Adipose tissue (tissue), 3 donors: ENCODE data around the gene EID2B. TPM values are rescaled to one million over a fixed set of nuclear protein-coding genes. Genes with fewer than 3 reads are reported as not detected.
A peak's percentile ranks its signal among the peaks of the same experiment; 100 is the strongest.

Experiments
- H3K27ac ChIP-seq: one replicate; pipeline ENCODE4 v1.5.1; 2013; ENCODE audit warnings: low read depth, low read length
- WGBS, 3 donors: extraction: QIAGEN DNeasy Blood & Tissue Kit; methylation state at CpG; one replicate each; pipeline ENCODE4 v1.1.7; 2013; 5-methylcytosine and 5-hydroxymethylcytosine counted together
- polyA plus RNA-seq, 3 donors: library from polyadenylated mRNA; stranded (reverse); fragments of 200-250 nt; gene quantifications; one replicate each; pipeline ENCODE4 v1.2.3, GENCODE V29; 2013
- donor health status: healthy with polysubstance abuse.
- donor health status: Bipolar disorder and iron deficiency.
- donor health status: healthy.

EID2B gene
- polyA plus RNA-seq, 3 donors: 0.98 to 3.5 (median 1.2) TPM

DNA sequence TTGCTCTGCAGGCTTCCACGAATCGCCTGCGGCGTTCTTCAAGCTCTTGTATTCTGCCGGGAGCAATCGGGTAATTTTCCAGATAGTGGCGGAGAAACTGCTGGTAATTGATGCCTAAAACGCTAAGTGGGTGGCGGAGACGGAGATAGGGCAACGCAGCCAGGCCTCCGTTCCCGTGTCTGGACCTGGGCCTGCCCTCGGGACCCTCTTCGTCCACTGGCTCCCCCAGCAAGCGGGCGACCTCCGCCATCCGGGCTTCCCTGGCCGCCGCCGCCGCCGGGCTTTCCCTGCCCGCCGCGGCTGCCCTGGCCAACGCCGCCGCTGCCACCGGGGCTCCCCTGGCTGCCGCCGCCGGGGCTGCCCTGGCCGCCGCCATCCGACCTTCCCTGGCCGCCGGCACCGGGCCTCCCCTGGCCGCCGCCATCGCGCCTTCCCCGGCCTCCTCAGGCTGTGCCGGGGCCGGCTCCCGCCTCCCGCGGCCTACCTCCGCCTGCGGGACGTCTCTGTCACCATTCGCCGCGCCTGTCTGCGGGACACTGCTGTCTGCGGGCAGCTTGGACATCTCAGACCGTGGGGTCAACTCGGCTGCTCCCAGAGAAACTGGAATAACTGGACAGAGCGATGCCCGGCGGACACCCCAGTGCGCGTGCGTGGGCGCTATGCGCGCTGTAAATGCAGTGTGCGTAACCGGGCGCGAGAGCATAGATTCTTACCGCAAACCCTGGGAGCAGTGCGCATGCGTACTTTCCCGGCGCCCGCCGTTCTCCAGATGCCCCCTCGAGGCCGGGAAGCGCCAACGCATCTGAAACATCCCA is 7.1 kb upstream of the EID2B start, which contains the start of gene EID2:
EID2 (minus strand) TSS at position 644 of the 815 bp plus-strand sequence; CDS start at position 562, 82 bp downstream.
- peak within 1 kb of the TSS; percentile 56 for H3K27ac ChIP-seq
- 0% methylated on average over 71 to 84 of the region's 84 CpGs for WGBS, 3 donors

DNA sequence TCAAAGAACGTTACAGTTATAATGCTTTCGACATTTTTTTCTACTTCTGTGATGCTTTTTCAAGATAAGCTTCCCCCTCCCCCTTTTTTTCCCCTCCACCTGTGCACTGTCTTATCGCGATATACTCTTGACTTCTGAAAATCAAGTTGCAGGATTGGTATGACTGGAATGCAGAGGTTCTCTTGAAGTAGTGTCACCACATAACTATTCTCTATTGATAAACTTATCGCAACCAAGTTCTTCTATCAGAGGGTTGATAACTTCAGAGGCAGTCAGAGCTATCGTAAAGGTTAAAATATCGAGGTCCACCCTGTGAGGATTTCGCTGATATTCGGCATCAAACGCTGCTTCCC is 6.5 kb upstream of the EID2B start:
- 2 to 4% (median 3%) methylated on average over 10 of the region's 10 CpGs for WGBS, 3 donors
- peak overlapping the region; percentile 56 for H3K27ac ChIP-seq

DNA sequence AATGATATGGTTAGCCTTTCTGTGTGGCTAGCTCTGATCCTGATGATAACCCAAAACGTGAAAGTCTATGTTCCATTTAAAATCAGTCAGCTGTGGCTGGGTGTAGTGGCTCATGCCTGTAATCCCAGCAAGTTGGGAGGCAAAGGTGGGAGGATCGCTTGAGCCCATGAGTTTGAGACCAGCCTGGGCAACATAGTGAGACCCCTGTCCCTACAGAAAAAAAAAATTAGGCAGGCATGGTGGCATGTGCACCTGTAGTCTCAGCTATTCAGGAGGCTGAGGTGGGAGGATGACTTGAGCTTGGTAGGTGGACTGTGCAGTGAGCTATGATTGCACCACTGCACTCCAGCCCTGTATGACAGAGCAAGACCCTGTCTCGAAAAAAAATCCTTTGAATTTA is 1.1 kb upstream of the EID2B start:
- 70 to 77% (median 76%) methylated on average over 3 of the region's 3 CpGs for WGBS, 3 donors
- H3K27ac ChIP-seq: no peak overlapping the region

DNA sequence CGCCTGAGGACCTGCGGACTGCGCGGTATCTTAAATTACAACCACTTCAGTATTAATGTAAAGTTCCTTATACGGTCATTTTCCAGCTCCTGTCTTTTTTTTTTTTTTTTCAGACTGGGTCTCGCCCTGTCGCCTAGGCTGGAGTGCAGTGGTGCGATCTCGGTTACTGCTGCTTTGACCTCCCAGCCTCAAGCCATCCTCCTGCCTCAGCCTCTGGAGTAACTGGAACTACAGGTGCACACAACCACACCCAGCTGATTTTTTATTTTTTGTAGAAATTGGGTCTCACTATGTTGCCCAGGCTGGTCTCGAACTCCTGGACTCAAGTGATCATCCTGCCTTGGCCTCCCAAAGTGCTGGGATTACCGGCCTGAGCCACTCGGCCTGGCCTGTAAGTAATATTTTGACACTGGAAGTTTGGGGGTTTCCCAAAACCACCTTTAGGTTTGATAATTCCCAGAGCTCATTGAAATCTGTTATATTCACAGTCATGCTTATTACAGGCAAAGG is 406 bp upstream of the EID2B start:
- WGBS, 3 donors: 18 to 22% (median 21%) methylated on average over 12 of the region's 12 CpGs
- no peak overlapping the region for H3K27ac ChIP-seq

DNA sequence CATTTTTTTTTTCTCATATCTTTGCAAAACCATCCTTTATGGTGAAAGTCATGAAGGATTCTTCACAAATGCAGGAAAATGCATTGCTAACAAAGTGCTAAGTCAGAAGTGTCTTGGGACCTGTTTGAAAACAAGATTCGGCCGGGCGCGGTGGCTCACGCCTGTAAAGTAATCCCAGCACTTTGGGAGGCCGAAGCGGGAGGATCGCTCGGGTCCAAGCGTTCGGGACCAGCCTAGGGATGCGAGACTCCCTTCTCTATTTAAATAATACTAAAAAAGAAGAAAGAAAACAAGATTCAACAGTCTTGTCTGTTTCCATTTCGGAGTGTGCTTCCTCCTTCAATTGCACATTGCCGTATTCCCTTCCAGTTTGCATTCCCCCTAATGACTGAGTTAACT is 819 bp downstream of the EID2B start:
- WGBS, 3 donors: 28 to 47% (median 31%) methylated on average over 14 of the region's 14 CpGs
- no peak overlapping the region for H3K27ac ChIP-seq

DNA sequence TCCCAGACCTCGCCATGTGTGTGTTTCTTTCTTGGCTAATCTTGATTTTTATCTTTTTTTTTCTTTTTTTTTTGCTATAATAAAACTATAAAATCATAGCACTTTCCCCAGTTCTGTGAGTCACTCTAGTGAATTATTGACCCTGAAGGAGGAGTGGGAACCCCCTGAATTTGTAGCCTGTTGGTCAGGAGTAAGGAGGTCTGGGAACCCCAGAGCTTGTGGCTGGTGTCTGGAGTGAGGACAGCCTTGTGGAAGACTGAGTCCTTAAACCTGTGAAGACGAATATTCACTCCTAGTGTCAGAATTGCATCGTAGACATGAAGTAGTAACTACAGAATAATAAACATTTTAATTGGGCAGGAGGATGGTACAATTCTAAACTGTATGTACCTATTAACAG is 7.4 kb downstream of the EID2B start:
- 91 to 96% (median 93%) methylated on average over 3 of the region's 3 CpGs for WGBS, 3 donors
- H3K27ac ChIP-seq: no peak overlapping the region

DNA sequence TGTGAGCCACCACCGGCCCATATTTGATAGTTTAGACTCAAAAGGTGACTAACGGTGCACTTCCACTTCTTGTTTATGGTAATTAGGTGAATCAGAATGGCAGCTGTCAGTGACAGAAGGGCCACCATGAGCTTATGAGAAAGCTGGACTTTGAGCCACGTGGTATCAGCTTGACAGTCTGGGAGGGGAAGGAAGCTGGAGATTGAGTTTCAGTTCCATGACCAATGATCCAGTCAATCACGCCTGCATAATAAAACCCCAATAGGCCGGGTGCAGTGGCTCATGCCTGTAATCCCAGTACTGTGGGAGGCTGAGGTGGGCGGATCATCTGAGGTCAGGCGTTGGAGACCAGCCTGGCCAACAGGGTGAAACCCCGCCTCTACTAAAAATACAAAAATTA is 8.2 kb downstream of the EID2B start:
- WGBS, 3 donors: 85 to 91% (median 88%) methylated on average over 8 of the region's 8 CpGs

DNA sequence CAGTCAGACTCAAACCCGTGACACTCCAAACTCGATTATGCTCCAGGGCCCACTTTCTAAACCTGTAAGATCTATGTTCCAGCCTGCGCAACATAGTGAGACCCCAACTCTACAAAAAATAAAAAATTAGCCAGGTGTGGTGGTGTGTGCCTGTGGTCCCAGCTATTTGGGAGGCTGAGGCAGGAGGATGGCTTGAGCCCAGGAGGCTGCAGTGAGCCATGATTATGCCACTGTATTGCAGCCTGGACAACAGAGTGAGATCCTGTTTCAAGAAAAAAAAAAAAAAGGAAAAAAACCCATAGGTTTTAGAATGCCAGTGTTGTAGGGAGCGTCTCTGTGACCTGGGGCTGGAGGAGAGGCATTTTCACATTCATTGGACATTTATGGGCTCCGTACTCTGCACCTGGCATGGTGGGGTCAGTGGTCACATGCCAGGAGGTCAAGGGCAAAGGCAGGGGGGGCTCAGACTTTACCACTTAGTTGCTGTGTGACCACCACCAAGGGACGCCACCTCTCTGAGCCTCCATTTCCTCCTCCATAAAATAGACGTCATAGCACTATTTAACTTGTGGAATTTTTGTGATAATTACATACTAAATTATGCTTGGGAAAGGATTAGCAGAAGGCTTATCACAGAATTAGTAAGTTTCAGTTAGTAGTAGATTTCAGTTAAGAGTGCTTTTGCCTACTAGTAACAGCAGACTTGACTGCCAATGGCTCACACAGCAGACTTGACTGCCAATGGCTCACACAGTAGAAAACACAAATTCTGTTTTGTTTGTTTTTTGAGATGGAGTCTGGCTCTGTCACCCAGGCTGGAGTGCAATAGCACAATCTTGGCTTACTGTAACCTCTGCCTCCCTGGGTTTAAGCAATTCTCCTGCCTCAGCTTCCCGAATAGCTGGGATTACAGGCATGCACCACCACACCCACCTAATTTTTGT is 11.8 kb downstream of the EID2B start:
- no peak overlapping the region for H3K27ac ChIP-seq
- 83 to 87% (median 85%) methylated on average over 8 of the region's 8 CpGs for WGBS, 3 donors

More for the DNA sequence above, 8.2 kb downstream of the EID2B start:
- H3K27ac ChIP-seq: no peak overlapping the region

DNA sequence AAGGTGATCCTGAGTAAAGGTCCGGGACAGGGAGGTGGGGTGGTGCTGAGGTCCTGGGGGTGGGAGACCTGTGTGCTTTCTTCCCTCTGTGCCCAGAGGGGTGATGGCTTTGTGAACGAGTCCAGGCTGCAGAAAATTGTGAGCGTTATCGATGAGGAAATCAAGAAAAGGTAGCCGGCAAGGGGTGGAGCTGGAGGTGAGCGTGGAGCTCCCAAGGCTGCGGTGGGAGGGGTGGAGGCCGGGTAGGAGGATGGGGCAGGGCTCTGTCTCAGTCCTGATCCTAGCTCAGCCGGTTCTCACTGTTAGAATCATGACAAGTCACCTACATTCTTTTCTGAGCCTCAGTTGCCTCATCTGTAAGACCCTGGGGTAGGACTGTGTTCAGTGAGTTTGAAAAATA is 13.7 kb downstream of the EID2B start:
- 57 to 75% (median 71%) methylated on average over 9 of the region's 9 CpGs for WGBS, 3 donors

DNA sequence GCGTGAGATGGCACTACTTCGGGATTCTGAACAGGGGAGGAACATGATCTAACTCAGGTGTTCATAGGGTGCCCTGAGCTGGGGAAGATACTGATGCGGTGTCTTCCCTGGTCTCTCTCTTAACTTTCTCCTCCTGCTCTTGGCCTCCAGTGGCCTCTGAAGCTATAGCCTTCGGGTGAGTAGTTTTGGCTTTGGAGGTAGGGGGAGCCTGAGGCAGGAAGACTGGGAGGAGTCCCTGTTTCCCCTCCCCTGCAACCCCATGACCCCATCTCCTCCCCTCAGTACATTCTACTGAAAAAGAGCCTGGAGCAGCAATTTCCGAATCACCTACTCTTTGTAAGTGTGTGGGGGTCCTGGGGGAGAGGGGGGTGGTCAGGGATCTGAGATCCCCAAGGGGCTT is 14.2 kb downstream of the EID2B start:
- no peak overlapping the region for H3K27ac ChIP-seq
- WGBS, 3 donors: 65 to 68% (median 68%) methylated on average over 5 of the region's 5 CpGs

More for the DNA sequence above, 13.7 kb downstream of the EID2B start:
- no peak overlapping the region for H3K27ac ChIP-seq

DNA sequence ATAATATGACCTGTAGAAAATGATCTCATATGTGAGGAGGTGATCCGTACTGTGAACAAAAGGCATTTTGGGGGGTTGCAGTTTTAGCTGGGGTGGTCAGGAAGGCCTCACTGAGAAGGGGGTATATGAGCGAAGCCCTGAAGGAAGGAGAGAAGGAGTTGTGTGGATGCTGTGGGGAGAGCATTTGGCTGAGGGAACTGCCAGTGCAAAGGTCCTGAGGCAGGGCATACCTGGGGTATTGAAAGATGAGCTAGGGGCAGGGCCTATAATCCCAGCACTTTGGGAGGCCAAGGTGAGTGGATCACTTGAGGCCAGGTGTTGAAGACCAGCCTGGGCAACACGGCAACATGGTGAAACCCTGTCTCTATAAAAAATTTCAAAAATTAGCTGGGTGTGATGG is 15.2 kb downstream of the EID2B start:
- 55 to 77% (median 74%) methylated on average over 3 of the region's 3 CpGs for WGBS, 3 donors
- no peak overlapping the region for H3K27ac ChIP-seq

DNA sequence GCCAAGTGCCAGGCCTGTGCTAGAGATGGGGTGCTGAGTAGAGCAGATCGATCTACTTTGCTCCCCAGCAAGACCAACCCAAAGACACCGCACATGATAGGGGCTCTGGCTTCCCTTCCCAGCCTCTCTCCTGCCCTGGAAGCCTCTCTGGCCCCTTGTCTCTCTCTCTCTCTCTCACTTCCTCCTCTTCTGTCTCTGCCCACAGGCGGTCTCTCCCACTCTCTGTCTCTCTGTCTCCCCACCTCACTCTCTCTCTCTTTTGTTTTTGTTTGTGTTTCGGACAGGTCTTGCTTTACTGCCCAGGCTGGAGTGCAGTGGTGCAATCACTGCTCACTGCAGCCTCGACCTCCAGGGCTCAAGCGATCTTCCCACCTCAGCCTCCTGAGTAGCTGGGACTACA is 16.4 kb downstream of the EID2B start:
- WGBS, 3 donors: 42 to 45% (median 43%) methylated on average over 6 of the region's 6 CpGs
- no peak overlapping the region for H3K27ac ChIP-seq

DNA sequence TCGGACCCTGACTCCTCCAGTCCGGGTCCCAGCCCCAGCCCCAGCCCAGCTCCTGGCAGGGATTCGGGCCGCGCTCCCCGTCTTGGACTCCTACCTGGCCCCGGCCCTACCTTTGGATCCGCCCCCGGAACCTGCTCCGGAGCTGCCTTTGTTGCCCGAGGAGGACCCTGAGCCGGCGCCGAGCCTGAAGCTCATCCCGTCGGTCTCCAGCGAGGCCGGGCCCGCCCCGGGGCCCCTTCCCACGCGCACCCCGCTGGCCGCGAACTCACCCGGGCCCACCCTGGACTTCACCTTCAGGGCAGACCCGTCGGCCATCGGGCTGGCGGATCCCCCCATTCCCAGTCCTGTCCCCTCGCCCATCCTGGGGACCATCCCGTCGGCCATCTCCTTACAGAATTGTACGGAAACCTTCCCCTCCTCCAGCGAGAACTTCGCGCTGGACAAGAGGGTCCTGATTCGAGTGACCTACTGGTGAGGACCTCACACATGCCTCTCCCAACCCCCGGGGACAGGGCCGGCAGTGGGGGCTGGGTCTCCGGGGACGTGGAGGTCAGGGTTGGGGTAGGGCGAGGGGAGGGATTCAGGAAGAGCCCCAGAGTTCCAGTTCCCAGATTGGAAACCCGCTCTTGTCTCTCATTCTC is 17.0 kb downstream of the EID2B start:
- WGBS, 3 donors: 3 to 4% (median 4%) methylated on average over 38 to 44 of the region's 44 CpGs

DNA sequence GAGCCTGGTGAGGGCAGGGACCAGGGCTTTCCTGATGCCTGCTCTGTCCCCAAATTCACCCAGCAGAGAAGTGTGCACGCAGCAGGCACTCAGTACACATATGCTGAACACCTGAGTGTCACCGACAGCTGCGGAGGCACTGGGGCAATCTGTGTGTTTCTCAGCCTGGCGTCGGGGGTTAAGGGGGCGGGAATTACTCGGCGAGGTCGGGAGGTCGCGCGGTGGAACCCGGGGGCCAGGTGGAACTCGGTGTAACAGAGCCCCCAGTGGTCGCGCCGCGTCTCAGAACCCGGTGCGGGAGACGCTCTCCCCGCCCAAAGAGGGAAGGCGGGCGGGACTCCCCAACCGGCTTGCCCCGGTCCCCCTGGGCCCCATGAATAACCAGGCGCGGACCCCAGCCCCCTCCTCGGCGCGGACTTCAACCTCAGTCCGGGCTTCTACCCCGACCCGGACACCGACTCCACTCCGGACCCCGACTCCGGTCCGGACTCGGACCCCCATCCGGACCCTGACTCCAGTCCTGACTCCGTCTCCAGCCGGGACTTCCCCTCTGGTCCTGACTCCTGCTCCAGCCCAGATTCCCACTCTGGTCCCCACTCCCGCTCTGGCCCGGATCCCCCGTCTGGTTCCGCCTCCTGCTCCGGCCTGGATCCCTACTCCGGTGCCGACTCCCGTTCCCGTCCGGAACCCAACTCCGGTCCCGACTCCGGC is 17.7 kb downstream of the EID2B start, which contains the start of gene SELENOV:
SELENOV (plus strand) TSS at position 300 of the 711 bp plus-strand sequence; CDS start at position 374, 74 bp downstream.
- 1% methylated on average over 50 to 56 of the region's 56 CpGs for WGBS, 3 donors
- H3K27ac ChIP-seq: no peak within 1 kb of the TSS

More for the DNA sequence above, 17.0 kb downstream of the EID2B start:
- H3K27ac ChIP-seq: no peak overlapping the region

DNA sequence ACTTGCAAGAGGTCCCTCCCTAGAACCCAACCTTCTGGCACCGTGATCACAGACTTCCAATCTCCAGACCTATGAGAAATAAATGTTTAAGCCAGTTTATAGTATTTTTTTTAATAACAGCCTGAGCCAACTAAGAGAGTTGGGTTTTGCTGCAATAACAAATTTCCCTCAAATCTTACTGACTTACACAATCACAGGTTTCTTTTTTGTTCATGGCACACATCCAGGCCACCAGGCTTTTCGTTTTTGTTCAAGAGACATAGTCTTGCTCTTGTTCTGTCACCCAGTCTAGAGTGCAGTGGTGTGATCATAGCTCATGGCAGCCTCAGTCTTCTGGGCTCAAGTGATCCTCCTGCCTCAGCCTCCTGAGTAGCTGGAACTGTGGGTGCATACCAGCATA is 19.7 kb downstream of the EID2B start:
- WGBS, 3 donors: 47 to 56% (median 52%) methylated on average over 2 of the region's 2 CpGs
- H3K27ac ChIP-seq: no peak overlapping the region

DNA sequence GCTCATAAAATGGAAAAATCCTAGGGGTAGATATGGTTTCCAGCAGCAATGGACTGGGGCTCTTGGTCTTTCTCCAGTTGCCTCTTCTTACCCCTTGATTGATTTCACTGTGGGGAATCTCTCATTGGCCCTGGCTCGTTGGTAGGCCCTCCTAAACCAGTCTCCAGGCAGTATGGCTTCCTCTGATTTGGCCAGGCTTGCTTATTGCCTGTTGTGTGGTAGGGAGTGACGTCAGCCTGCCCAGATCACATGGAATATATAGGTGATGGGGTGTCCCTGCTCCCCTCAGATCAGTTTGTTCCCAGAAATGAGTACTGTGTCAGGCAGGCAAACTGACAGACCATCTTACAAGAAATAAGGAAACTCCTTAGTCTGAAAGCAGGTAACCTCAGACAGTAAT is 23.4 kb downstream of the EID2B start:
- 51 to 61% (median 51%) methylated on average over 2 of the region's 2 CpGs for WGBS, 3 donors
- H3K27ac ChIP-seq: no peak overlapping the region

DNA sequence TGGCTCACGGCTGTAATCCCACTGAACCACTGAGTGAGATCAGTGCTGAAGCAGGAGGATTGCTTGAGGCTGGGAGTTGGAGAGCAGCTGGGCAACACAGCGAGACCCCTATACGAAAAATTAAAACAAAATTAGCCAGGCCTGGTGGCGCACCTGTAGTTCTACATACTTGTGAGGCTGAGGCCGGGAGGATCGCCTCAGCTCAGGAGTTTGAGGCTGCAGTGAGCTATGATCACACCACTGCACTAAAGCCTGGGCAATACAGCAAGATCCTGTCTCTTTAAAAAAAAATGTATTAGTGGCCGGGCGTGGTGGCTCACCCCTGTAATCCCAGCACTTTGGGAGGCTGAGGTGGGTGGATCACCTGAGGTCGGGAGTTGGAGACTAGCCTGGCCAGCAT is 24.0 kb downstream of the EID2B start:
- 80 to 92% (median 90%) methylated on average over 9 of the region's 9 CpGs for WGBS, 3 donors
- no peak overlapping the region for H3K27ac ChIP-seq
